SH-SY5Y (cell line): Measurements from ENCODE around the gene PSTPIP1.

ENCODE experiments used
- GATA2 ChIP-seq: IDR thresholded peaks from 2 replicates; pipeline ENCODE4 v1.6.1; 2011; ENCODE audit warnings: mild to moderate bottlenecking, low read depth, low read length
- GATA3 ChIP-seq: IDR thresholded peaks from 2 replicates; pipeline ENCODE4 v1.6.1; 2011; ENCODE audit warnings: low read depth, mild to moderate bottlenecking, low read length, moderate library complexity

DNA sequence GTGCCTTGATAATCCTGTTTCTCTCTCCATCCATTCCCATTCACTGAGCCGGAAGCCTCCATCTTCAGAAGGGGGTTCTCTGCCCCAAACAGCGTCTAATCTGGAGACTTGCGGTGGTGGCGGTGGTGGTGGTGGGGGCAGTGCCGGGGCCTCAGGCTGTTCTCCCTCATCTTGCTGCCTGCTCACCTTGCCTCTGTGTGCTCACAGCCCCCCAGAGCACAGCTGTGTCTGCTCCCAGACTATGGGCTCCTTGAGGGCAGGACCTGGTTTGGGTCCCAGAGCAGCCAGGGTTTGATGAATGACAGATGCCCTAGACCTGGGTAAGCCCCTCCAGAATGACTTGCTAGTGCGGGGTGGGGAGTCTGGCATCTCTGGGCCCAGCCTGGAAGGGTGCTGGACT lies 430 bp upstream of the PSTPIP1 start:
- TF ChIP-seq GATA3: no peak
- TF ChIP-seq GATA2: no peak
